Neural crest cell (in vitro differentiated cells): ENCODE results near the gene BAIAP2L1. TPM values are rescaled to one million over a fixed set of nuclear protein-coding genes. Genes with fewer than 3 reads are reported as not detected.

ENCODE experiments used
- DNase-seq: peaks from one replicate; pipeline ENCODE4 v3.0.0; 2021; ENCODE audit warnings: low read depth, mixed read lengths, low spot score
- H3K27ac Mint-ChIP-seq: one replicate; pipeline ENCODE4 v1.8.0; 2021; ENCODE audit warnings: mild to moderate bottlenecking, mixed read lengths; ENCODE audit not compliant: unreplicated experiment
- H3K27me3 Mint-ChIP-seq: 2 replicates; pipeline ENCODE4 v1.8.0; 2021; ENCODE audit warnings: low read depth, mild to moderate bottlenecking, mixed read lengths
- H3K36me3 Mint-ChIP-seq: 2 replicates; pipeline ENCODE4 v1.8.0; 2021; ENCODE audit warnings: low read depth, mild to moderate bottlenecking, mixed read lengths
- H3K4me1 Mint-ChIP-seq: 2 replicates; pipeline ENCODE4 v1.8.0; 2021; ENCODE audit warnings: mixed read lengths
- H3K4me3 Mint-ChIP-seq: one replicate; pipeline ENCODE4 v1.8.0; 2021; ENCODE audit warnings: mild to moderate bottlenecking, mixed read lengths
- H3K9me3 Mint-ChIP-seq: 2 replicates; pipeline ENCODE4 v1.8.0; 2021; ENCODE audit warnings: mixed read lengths
- total RNA-seq: library from RNA; stranded (reverse); gene quantifications from 2 replicates; pipeline ENCODE4 v1.2.1, GENCODE V29; 2021
- TF ChIP-seq, protein P1 (sequence below): fragments of 200-600 bp; sonication (generic); conservative IDR thresholded peaks from 2 replicates; pipeline ENCODE4 v1.5.0; 2021; ENCODE audit warnings: antibody characterized with exemption, mild to moderate bottlenecking

Gene BAIAP2L1
- total RNA-seq, 1 donor from 2014 or later: 1.5 TPM

DNA sequence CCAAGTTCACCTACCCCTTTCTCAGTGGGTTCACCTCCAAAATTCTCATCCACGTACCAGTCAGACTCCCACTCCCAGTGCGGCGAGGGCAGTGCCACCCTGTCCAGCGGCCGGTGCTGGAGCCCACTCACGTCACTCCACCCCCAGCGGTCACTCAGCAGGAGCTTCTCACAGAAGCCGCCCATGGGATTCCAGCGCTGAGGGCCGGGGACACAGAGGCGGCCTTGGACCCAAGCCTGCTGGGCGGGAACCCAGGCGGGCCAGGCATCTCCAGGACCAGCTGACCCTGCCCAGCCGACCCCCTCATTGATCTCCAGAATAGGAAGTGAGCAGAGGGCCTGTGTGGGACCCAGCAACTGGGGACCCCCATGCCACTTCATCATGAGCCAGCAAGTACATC is 156.0 kb downstream of the BAIAP2L1 start:
- H3K27ac Mint-ChIP-seq: no peak overlapping the region
- no peaks in the 10 kb centered on the region for H3K27me3 Mint-ChIP-seq
- peaks cover 3% of the 10 kb centered on the region for H3K36me3 Mint-ChIP-seq
- no peaks in the 10 kb centered on the region for H3K9me3 Mint-ChIP-seq
- TF ChIP-seq, protein P1, sequence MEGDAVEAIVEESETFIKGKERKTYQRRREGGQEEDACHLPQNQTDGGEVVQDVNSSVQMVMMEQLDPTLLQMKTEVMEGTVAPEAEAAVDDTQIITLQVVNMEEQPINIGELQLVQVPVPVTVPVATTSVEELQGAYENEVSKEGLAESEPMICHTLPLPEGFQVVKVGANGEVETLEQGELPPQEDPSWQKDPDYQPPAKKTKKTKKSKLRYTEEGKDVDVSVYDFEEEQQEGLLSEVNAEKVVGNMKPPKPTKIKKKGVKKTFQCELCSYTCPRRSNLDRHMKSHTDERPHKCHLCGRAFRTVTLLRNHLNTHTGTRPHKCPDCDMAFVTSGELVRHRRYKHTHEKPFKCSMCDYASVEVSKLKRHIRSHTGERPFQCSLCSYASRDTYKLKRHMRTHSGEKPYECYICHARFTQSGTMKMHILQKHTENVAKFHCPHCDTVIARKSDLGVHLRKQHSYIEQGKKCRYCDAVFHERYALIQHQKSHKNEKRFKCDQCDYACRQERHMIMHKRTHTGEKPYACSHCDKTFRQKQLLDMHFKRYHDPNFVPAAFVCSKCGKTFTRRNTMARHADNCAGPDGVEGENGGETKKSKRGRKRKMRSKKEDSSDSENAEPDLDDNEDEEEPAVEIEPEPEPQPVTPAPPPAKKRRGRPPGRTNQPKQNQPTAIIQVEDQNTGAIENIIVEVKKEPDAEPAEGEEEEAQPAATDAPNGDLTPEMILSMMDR: no peak
- DNase-seq: no peak
- H3K4me1 Mint-ChIP-seq: peaks cover 8% of the 10 kb centered on the region
- H3K4me3 Mint-ChIP-seq: no peak overlapping the region

DNA sequence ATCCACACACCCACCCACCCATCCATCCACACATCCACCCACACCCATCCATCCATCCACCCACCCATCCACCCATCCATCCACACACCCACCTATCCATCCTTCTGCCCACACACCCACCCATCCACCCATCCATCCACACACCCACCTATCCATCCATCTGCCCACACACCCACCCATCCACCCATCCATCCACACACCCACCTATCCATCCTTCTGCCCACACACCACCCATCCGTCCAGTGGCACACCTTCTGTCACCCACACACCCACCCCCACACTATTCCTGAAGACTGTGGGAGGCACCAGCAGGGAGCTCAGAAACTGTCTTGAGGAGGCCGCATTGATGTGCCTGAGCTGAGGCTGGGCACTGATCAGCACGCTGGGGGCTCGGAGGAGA is 158.0 kb downstream of the BAIAP2L1 start:
- Mint-ChIP-seq H3K9me3 (no peaks in the 10 kb centered on the region), H3K4me3 (no peak overlapping the region), H3K27ac (no peak overlapping the region), H3K36me3 (peaks cover 5% of the 10 kb centered on the region), H3K27me3 (no peaks in the 10 kb centered on the region), H3K4me1 (peaks cover 5% of the 10 kb centered on the region)
- DNase-seq: no peak
- TF ChIP-seq, protein P1: no peak

DNA sequence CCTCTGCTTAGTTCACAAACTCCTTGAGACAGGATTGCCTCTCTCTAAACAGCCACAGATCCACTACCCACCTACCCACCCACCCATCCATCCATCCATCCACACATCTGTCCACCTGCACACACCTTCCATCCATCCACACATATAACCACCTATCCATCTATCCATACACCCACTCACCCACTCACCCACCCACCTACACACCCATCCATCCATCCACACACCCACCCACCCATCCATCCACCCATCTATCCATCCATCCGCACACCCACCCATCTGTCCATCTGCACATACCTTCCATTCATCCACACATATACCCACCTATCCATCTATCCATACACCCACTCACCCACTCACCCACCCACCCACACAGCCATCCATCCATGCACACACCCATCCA is 158.5 kb downstream of the BAIAP2L1 start:
- Mint-ChIP-seq H3K27ac (no peak overlapping the region), H3K27me3 (no peaks in the 10 kb centered on the region), H3K4me1 (peaks cover 5% of the 10 kb centered on the region), H3K9me3 (no peaks in the 10 kb centered on the region), H3K36me3 (peaks cover 5% of the 10 kb centered on the region), H3K4me3 (no peak overlapping the region)
- no peak for DNase-seq
- TF ChIP-seq, protein P1: no peak

DNA sequence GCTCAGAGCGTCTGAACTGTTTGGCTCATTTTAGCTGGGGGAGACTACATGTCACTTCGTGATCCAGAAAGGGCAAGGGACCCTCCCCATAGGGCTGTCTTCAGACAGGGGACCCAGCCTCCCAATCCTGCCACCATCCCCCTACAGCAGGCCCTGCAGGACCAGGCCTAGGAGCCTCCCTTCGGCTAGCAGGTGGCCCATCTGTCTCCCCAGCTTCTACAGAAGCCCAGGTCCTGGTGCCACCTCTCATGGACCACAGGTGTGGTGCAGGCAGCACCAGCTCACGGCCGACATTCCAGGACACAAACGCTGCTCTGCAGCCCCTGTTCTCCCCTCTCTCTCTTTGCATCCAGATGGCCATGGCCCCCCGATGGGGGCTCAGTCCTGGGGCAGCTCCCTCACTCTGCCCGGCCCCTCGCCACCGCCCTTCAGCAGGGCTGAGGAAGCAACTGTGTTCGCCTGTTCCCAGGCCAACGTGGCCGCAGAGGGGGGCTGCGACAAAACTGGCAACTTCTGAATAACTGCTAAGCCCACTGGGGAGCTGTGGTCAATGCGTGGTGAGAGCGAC is 159.1 kb downstream of the BAIAP2L1 start:
- no peak for DNase-seq
- Mint-ChIP-seq H3K27me3 (no peaks in the 10 kb centered on the region), H3K4me1 (peaks cover 5% of the 10 kb centered on the region), H3K36me3 (peaks cover 5% of the 10 kb centered on the region), H3K27ac (no peak overlapping the region), H3K9me3 (no peaks in the 10 kb centered on the region), H3K4me3 (no peak overlapping the region)
- TF ChIP-seq, protein P1: no peak

Other genes starting within 250 kb of the BAIAP2L1 start
- not detected in 2 replicates for gene BHLHA15, start 189.7 kb downstream of the BAIAP2L1 start, total RNA-seq
- gene TECPR1, start 148.9 kb downstream of the BAIAP2L1 start, total RNA-seq: 30.3 and 35.2 TPM in 2 replicates
- gene BRI3, start 119.4 kb downstream of the BAIAP2L1 start, total RNA-seq: 112 and 119 TPM in 2 replicates
- 15.9 and 16.3 TPM in 2 replicates for gene NPTX2, start 216.2 kb upstream of the BAIAP2L1 start, total RNA-seq